Left lung (tissue), 10 donors: ENCODE measurements around the gene LDB2. TPM values are rescaled to one million over a fixed set of nuclear protein-coding genes. Genes with fewer than 3 reads are reported as not detected.

Source experiments
- ATAC-seq: fragments of 200-7000 bp; cut with Tn5 transposase; one replicate; pipeline ENCODE4 v1.9.1; 2020; ENCODE audit warnings: moderate library complexity
- DNase-seq, 4 donors: peaks; one replicate each; pipeline ENCODE4 v3.0.0-alpha.2; 2013 to 2020
- H3K27ac ChIP-seq, 2 donors: fragments of 200-600 bp; sonication (generic) in 1 of 2; one replicate each; pipeline versions ENCODE4 v1.5.0 to v1.8.0; 2020 to 2021
- H3K27me3 ChIP-seq, 2 donors: fragments of 200-600 bp; sonication (generic) in 1 of 2; one replicate each; pipeline versions ENCODE4 v1.5.0 to v1.8.0; 2020 to 2021
- H3K36me3 ChIP-seq, 2 donors: fragments of 200-600 bp; sonication (generic) in 1 of 2; one replicate each; pipeline versions ENCODE4 v1.5.0 to v1.8.0; 2020 to 2021
- H3K4me1 ChIP-seq, 2 donors: fragments of 200-600 bp; one replicate each; pipeline ENCODE4 v1.8.0; 2021
- H3K4me3 ChIP-seq, 2 donors: fragments of 200-600 bp; sonication (generic) in 1 of 2; one replicate each; pipeline versions ENCODE4 v1.5.0 to v1.8.0; 2020 to 2021; ENCODE audit warnings: mild to moderate bottlenecking in 1 of 2
- H3K9me3 ChIP-seq, 2 donors: fragments of 200-600 bp; sonication (generic) in 1 of 2; one replicate each; pipeline versions ENCODE4 v1.5.0 to v1.8.0; 2020 to 2021
- CTCF ChIP-seq, 2 donors: fragments of 200-600 bp; sonication (generic) in 1 of 2; IDR thresholded peaks; one replicate each; pipeline versions ENCODE4 v1.5.0 to v1.8.0; 2021; ENCODE audit warnings: antibody characterized with exemption in 2 of 2
- intact Hi-C, 2 donors: fragments of 100-400 bp; cut with DNase I; formaldehyde crosslinking; loops; one replicate each; pipeline versions ENCODE4 v1.11.2 to v1.14.2; 2022
- polyA plus RNA-seq, 6 donors: library from polyadenylated mRNA; unstranded; fragments of 120-200 nt; gene quantifications; one replicate each; pipeline ENCODE4 v1.2.1, GENCODE V29; 2013; ENCODE audit not compliant: insufficient read length in 6 of 6
- total RNA-seq, 2 donors: library from RNA; stranded (reverse); fragmentation: NEBNext Ultra II Directional; extraction: Animal tissue kit (Norgen Biotek cat#: 25700); gene quantifications; one replicate each; pipeline ENCODE4 v1.2.1, GENCODE V29; 2021
- donor health status: DM: no; HTN: yes; CAD: no.
- donor health status: DM: no; HTN: no; CAD: no.

The LDB2 gene
- total and polyA plus RNA-seq, 8 donors, result 37.7 to 97.0 (median 78.5) TPM

GRCh38 chr4:16577177-16577576, 321.3 kb downstream of the LDB2 start:
- Histone ChIP-seq H3K27me3 (no peaks in the 10 kb centered on the region), H3K27ac (no peak overlapping the region), H3K36me3 (no peaks in the 10 kb centered on the region), H3K4me1 (no peaks in the 10 kb centered on the region), H3K9me3 (no peaks in the 10 kb centered on the region), H3K4me3 (no peak overlapping the region)
- no peak for TF ChIP-seq CTCF (IDR thresholded peaks at IDR 0.05)
- ATAC-seq (no peak), DNase-seq (no peak)
- intact Hi-C loops, result no loop called here

GRCh38 chr4:16574981-16575380, 323.5 kb downstream of the LDB2 start:
- Histone ChIP-seq H3K27me3 (no peaks in the 10 kb centered on the region), H3K4me1 (no peaks in the 10 kb centered on the region), H3K4me3 (no peak overlapping the region), H3K27ac (no peak overlapping the region), H3K9me3 (no peaks in the 10 kb centered on the region), H3K36me3 (no peaks in the 10 kb centered on the region)
- ATAC-seq (no peak), DNase-seq (no peak)
- intact Hi-C loops, result no loop called here
- TF ChIP-seq CTCF (IDR thresholded peaks at IDR 0.05), result no peak

GRCh38 chr4:16573739-16574138, 324.7 kb downstream of the LDB2 start:
- H3K27ac ChIP-seq, result no peak overlapping the region
- peak in 2 of 4 donors; percentile 62 to 87 for DNase-seq
- ATAC-seq, result peak; percentile 35
- no peaks in the 10 kb centered on the region for H3K36me3 ChIP-seq
- TF ChIP-seq CTCF (IDR thresholded peaks at IDR 0.05), result no peak
- H3K27me3 ChIP-seq, result no peaks in the 10 kb centered on the region
- no peak overlapping the region for H3K4me3 ChIP-seq
- no peaks in the 10 kb centered on the region for H3K9me3 ChIP-seq
- intact Hi-C loops, result no loop called here
- H3K4me1 ChIP-seq, result no peaks in the 10 kb centered on the region

GRCh38 chr4:16573206-16573605, 325.2 kb downstream of the LDB2 start:
- H3K36me3 ChIP-seq, result no peaks in the 10 kb centered on the region
- no peaks in the 10 kb centered on the region for H3K4me1 ChIP-seq
- TF ChIP-seq CTCF (IDR thresholded peaks at IDR 0.05), result no peak
- H3K27ac ChIP-seq, result no peak overlapping the region
- ATAC-seq, result no peak
- DNase-seq, result no peak
- no peaks in the 10 kb centered on the region for H3K9me3 ChIP-seq
- intact Hi-C loops, result no loop called here
- H3K4me3 ChIP-seq, result no peak overlapping the region
- H3K27me3 ChIP-seq, result no peaks in the 10 kb centered on the region

- ATAC-seq, result no peak
- Histone ChIP-seq H3K36me3 (no peaks in the 10 kb centered on the region), H3K27me3 (no peaks in the 10 kb centered on the region), H3K9me3 (no peaks in the 10 kb centered on the region), H3K27ac (no peak overlapping the region), H3K4me1 (no peaks in the 10 kb centered on the region), H3K4me3 (no peak overlapping the region)
- DNase-seq, result no peak
- TF ChIP-seq CTCF (IDR thresholded peaks at IDR 0.05), result no peak
- intact Hi-C loops, result no loop called here
Measured at GRCh38 chr4:16572631-16573030, 325.8 kb downstream of the LDB2 start.
